GM12874 (cell line): ENCODE data around the gene ITIH6.

ENCODE experiments used
- CTCF ChIP-seq: IDR thresholded peaks from 2 replicates; pipeline ENCODE4 v1.5.1; 2011; ENCODE audit warnings: low read depth, mild to moderate bottlenecking, control low read depth, low read length, moderate library complexity; ENCODE audit not compliant: insufficient read depth

Gene ITIH6

GRCh38 chrX:54794795-54795194 lies 3.3 kb downstream of the ITIH6 start:
- TF ChIP-seq CTCF: no peak

DNA sequence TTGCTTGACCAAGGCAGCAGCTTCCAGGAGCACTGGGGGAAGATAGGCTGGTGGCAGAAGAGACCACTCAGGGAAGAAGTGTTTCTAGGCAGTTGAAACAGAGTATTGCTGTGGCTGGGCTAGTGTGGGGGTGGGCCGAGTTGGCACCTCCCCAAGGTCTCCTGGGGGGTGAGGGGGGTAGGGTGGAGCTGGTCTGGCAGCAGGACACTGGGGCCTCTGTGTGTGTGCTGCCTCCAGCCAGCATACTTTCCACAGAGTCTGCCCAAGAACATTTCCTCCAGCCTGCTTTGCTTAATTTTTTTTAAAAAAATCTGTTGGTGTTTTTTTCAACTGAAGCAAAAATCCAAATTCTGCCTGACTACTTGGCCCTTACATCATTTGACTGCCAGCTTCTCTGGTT lies 4.0 kb downstream of the ITIH6 start:
- no peak for TF ChIP-seq CTCF

DNA sequence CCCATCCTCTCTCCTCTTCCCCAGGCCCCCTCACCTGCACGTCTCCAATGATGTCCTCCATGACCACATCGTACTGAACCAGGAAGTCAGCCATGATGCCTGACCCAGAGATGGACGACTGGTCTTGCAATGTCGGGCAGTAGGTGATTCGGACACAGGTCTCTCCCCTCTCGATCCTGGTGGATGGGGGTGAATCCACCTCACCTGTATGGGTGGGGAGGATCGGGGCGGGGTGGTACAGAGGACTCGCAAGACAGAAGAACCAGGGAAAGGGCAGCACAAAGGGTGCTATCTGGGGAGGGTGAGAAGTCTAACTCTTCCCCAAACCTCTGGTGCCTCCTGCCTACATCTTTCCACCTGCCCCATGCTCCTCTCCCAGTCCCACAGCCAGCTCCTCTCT lies 9.6 kb downstream of the ITIH6 start:
- no peak for TF ChIP-seq CTCF

DNA sequence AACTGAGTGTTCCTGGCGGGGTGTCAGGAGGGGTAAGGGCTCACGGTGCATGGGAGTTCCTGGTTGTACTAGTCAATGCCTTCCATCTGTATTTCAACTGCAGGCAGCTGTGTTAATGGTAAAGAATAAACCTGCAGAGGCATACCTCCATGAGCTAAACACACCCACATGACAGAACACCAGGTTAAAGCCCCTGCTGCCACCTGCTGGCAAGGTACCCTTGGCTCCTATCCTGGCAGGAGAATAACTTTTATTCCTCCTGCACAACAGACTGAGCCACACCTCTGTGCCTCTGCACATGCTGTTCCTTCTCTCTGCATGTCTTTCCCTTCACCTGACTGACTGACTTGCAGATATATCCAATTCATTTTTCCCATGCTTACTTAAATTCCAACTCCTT lies 11.1 kb downstream of the ITIH6 start:
- peak; percentile 31; the same call in 1 of the 2 replicates for TF ChIP-seq CTCF

DNA sequence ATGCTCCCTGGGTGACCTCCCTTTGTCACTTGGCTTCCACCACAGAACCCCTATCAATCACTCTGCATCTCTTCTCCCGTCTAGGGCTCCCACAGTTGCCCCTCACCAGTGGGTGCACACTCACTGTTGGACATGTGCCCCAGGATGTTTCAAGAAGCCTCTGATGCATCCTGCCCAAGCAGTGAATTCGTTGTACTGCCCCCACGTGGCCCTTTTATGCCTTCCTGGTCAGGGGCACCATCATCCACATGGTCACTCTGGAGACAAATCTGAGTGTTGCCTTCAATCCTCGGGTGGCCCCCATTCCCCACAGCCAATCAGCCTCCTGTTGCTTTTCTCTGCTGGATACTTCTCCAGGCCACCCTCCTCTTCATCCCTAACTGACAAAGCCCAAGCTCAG lies 12.2 kb downstream of the ITIH6 start:
- peak; percentile 23; the same call in 1 of the 2 replicates for TF ChIP-seq CTCF

DNA sequence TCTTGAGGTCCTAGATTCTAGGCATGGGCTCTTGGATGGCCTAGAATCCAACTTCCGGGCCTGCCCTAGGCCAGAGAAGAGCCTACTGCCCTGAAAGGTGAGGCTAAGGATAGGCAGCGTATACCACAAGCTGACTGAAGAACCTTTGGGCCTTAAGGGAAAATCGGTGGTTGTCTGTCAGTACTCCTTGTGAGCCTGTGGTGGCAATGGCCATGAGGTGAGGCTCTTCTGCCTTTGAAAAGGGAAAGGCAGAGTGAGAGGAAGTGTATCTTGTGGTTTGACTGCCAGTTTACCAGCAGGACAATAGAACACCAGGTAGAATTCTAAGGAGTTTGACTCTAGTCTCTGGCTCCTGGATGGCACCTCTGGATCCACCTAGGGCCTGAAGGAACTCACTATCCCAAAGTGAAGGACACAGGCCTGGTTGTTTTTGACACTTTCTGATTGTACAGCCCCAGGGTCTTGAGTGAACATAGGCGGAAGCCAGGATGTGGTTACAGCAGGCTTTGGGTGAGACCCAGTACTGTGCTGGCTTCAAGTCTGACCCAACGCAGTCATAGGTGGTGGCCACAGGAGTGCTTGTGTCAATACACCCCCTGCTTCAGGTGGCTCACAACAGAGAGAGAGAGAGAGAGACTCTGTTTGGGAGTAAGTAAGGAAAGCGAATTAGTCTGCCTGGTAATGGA lies 20.9 kb downstream of the ITIH6 start:
- no peak for TF ChIP-seq CTCF

DNA sequence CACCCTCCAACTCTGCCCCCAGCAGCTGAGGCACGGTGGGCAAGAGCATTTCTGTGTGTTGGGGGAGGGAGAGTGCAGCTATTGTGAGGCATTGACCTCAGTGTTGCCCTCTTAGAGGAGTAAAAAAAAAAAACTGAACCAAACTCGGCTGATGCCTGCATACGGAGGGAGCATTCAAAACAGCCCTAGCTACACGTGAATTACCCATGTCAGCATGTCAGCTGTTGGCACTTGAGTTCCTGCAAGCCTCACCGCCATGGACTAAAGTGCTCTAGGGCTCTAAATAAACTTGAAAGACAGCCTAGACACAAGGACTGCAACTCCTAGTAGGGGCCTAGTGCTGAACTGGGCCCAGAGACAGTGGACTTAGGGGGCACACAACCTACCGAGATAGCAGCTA lies 22.0 kb downstream of the ITIH6 start:
- no peak for TF ChIP-seq CTCF
